ENCODE data around the gene AGAP1.

Gene AGAP1

DNA sequence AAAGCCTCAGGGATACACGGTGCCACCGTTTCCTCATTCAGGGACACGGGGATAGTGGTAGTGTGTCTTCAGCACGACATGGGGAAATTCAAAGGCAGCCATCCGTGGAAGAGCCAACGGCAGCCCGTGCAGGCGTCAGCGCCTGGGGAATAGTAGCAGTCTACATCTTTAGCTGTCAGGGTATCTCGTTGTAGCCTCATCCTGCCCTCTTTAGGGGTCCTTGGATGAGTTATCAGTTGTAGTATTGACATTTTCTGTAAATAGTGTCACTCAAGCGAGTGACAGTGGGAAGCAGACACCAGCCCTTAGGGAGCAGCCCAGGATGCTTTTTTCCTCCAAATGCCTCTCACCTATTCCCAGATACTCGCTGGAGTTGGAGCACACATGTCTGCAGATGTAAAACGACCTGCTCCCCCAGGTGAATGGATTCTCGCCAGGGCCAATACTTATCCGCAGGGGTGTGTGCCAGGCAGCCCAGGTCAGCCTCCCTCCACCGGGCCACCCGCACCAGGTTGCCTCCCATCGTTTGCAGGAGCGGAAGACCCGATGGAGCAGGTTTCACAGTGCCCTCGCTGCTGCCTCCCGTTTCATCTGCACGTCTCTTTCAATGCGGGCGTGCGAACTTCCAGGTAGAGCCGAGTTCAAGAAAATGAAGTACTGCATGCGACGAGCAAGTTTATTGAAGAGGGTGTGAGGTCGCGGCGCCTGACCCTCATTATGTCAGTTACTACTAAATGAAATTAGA, 41.0 kb downstream of the AGAP1 start:
- no peak for DNase-seq

DNA sequence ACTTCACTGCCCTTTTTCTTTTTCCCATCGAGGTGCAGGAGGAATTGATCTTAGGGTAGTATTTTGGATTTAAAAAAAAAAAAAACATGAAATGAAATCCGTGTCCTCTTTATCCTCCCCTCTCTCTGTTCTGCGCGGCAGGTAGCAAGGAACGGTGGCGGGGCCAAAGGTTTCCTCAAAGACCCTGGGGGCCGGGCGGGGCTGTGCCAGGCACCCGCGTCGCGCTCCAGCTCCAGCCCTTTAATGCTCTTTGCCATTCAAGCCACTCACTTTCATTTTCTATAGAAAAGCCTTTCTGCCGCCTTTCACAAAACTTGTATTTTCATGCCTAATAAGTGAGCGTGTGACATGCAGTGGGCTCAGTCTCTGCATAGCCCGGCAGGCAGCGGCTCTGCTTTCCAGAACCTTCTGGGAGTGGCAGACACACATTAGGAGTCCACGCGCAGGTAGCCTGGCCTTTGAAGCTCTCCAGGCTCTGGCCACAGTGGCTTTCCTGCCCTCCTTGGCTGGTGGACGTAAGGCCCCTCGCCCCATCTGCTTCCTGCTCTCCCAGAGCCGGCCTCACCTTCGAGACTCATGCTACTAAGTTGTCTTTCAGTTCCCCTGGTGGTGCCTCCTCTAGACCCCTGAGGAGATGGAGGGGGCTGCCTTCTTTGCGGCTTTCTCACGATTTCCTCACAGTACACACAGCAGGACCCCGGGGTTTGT, 41.7 kb downstream of the AGAP1 start:
- no peak for DNase-seq

DNA sequence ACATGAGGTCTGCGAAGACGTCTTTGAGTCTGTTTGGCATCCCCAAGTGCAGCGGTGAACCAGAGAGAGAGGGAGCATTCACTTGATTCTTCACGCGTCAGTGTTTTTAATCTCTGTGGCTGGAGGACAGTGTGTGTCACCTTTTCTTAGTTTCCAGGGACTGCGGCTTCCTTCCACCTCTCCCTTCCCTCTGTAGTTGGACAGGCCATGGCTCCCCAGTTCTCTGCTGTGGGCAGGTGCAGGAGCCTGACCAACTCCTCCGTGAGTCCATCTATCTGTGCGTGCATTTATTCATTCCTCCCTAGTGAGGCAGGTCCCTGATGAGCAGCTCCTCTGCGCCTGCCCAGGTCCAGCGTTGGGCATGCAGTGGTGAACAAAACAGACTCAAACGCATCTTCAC, 42.9 kb downstream of the AGAP1 start:
- no peak for DNase-seq

DNA sequence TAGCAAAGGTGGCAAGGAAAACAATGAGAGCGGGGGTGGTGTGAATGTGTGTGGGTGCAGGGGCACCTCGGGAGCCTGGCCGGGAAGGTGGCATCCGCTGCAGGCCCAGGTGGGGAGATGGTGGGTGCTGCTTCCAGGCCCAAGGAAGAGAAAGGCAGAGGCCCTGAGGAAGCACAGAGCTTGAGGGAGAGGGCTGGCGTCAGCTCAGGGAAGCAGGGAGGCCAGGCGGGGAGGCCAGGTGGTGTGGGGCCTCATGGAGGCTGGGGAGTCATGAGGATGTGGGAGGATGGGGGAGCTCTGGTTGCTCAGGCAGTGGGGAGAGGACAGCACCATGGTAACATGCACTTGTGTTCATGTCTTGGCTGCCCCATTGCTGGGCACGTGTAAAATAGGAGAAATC, 43.3 kb downstream of the AGAP1 start:
- DNase-seq: no peak

DNA sequence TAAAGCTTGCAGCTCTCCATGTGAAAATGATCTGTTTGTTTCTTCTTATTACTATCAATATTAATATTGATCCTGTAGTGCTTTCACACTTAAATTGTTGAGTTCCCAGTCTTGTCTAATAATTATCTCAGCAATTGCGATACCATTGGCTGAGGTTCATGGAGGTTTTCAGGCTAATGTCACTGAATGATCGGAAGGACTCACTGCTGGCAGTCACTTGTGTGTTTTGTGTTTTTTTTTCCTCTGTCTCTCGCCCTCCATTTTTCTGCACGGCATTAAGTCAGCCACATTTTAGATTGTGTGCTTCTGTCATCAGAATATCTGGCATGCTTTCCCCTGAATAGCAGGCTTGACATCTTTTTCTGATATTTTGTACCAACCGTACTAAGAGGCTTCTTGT, 43.7 kb downstream of the AGAP1 start:
- DNase-seq: no peak

DNA sequence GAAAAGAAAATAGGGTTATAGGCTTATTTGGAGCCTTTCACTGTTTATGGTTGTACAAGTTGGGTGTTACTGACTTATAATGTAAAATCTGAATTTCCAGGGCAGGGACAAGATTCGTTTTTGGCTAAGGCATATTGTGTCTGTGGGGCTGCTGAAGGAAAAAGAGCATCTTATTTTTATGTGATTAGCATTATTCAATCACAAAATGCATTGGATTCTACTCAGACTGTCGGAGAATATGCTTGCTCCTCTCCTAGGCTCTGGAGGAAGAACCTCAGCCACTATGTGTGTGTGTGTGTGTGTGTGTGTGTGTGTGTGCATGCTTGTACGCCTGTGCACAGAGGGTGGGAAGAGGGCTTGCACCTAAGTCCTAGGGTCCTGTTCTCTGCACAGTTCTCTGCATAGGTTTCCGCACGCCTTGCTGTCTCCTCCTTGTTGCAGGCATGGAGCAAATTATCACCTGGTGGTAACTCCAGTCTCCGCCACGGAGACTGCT, 44.3 kb downstream of the AGAP1 start:
- DNase-seq: no peak

DNA sequence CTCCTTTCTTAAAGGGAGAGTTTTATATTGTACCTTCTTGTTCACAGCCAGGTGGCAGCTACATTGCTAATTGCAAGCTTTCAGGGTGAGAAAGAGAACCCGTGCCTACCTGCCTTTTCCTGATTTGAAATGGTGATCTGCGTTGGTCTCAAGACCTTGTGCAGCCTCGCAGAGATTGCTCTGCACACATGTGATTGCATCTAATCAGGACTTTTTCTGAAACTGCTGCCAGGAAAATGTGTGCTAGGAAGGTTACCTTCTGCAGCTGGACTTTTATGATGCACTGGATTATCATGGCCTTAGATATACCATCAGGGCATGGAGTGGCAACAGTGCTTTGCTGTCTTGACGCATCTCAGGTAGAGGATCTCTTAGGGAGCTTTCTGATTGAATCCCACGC, 45.1 kb downstream of the AGAP1 start:
- DNase-seq: no peak

DNA sequence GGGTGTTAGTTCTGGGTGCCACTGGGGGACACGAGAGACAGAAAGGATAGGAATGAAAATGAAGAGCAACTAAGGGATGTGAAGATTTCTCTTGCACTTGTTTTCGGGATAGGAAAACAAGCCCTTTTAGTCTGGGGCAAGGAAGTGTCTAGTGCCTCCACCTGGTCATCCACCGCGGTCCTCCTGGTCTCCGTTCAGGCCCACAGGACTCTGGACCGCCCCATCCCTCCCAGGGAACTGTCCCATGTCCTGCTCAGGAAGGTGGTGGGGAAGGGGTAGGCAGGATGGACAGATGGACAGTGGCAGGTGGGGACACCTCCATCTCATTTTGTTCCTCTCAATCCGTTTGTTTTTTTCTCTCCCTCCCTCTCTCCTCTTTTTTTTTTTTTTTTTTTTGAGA, 45.9 kb downstream of the AGAP1 start:
- DNase-seq: no peak

DNA sequence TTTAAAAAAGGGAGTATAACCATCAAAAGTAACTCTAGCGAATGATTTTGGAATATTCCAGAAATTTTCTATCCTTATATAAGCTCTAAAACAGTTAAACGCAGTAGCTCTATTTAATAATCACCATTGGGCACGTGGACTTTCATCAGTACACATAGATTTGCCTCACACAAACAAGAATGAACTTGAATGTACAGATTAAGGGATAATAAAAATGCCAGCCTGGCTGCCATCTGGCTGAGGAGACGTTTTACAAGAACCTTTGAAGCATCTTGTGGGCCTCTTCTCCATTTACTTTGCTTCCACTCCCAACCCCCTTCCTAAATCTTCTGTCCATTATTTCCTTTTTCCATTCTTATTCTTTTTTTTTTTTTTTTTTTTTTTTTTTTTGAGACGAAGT, 47.2 kb downstream of the AGAP1 start:
- no peak for DNase-seq

DNA sequence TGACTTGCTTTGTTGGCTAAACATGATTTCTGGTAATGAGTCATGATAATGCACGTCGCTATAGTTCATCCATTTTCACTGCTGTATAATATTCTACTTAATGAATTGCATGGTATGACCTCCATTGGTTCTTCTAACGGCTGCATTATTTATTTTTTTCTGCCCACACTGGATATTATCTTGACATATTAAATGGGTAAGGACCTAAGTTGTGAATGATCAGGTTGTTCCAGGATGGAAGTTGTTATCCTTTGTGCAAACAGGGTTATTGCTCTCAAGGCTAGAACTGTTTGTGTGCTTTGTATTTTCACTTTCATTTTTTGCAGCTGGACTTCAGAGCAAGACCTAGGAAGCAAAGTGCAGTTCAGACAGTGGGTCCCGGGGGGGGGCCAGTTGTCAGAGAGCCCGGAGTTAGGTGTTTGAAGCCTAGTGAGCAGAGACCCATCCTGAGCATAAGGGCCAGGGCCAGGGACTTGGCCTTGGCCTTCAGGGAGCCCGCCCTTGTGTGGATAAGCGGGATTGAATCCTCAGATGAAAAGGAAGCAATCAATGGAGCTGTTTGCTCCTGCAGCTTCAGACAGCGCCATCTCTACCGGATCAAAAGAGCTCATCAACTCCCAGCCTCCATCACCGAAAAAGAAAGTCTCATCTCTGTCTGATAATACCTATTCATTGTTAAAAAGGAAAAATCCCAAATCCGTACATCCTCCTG, 48.2 kb downstream of the AGAP1 start:
- DNase-seq: no peak

DNA sequence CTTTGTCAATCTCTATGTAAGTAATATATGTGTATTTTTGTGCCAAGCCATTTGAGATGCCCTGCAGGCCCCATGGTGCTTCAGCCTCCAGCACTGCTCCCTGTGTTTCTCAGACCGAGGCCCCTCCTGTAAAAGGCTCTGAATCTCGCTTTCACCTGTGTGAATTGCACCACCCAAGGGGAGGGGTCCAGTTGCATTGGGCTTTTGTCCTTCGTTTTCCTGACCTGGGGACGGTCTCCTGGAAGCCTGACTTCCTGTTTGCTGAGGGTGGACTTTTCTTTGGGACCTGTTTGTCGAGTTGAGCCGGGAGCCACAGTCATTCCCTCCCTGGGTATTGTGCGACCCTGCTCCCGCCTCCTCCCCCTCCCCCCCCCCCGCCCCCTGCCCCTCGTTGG, 48.9 kb downstream of the AGAP1 start:
- no peak for DNase-seq

DNA sequence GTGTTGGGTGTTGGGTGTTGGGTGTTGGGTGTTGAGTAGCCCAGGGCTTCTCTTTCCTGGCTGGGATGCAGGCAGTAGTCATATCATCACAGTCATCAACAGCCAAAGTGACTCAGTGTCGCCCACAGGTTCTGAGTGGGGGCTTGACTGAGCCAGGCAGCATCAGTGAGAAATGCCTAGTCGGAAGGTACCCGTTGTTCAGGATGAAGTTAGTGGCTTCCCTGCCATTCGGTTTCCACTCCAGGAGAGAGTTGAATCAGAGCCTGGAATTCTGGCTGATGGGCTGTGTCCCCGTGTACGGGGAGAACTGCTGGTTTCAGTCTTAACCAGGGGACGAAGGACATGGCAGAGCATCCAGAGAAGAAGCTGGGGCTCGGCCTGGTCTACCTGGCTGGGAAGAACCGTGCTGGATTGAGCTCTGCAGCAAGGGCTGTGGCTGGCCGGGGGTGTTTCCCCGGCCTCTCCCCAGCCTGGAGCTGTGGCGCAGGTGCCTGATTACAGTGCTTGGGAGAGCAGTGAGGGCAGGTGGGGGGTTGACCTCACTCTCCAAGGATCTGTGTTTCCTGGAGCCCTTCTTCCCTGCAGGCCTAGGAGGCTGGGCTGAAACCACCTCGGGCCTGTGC, 49.4 kb downstream of the AGAP1 start:
- DNase-seq: no peak

DNA sequence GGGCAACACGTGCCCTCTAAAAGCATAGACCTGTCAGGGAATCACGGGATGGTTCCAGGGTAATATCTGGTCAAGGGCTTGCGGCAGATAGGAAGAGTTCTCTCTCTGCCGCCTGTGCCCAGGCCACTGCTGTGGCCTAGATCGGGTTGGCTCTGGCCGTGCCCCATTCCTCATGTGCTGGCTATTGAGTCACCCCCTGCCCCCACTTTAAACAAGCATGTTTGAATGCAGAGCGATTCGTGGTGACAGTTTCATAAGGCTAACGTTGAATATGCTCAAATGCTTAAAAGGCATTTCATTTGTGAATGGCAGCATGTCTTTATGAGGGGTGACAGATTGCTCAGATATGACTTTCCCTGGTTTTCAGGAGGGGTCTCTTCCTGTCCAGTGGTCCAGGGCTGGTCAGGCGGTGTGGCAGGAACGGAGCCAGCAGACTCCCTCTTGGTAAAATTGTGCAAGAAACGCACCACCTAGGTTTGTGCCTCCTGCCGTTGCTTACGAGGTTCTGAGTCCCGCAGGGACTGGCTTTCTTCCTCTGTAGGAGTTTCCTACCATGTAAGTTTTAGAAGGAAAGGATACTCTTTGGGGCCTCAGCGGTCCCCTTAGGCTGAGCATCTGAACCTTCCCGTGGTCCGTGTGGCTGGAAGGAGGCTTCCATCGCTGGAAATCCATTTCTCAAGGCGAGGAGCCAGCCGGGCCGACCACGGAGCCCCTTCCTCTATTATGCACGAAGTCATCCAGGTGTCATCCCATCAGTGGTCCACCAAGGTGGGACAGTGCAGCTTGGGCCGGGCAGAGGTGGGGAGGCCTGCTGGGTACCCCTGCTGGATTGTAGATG, 50.2 kb downstream of the AGAP1 start:
- no peak for DNase-seq

DNA sequence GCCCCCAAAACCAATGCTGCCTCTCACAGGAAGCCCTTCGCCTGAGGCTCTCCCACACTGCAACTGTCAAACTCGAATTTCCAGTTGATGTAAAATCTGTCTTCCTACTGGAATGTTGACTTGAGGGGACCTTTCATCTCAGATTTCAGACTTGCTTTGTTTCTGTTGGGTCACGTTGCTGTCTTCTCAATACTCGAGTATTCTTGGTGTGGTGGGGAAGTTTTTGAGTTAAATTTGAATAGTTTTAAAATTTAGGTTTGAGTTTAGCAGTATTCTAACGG, 50.8 kb downstream of the AGAP1 start:
- DNase-seq: no peak

DNA sequence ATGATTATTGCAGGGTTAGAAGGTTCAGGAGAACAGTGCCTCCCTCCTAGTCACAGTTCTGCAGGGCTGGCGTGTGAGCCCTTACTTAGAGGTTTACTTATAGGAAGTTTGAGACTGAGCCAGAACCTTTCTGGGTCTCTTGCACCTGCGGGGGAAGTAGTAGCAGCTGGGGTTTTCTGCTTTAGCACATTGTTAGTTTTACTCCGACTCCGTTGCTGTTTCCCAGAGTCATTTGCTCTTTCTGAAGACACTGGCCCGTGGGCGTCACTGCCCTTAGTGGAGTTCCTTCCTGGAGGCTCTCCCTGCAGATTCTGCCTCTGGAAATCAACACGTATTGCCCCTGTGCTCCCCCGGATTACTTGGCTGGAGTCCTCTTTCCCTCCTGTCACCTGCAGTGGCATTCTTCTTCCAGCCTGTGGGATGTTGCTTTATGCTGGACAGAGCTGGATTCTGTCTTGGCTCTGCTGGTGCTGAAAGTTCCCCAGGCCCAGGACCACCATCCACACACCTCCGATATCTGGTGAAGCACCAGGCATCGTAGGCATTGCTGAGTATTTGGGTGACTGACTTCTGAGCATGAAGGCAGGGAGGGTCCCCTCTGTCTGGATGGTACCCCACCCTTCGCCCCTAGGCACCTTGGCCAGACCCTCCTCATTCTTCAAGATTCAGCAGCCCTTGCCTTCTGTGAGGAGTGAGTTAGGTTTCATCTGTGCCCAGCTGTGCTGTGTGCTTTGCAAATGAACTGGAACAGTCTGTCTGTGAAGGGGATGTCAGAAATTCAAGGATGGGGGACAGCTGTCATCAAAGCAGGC, 51.7 kb downstream of the AGAP1 start:
- no peak for DNase-seq

DNA sequence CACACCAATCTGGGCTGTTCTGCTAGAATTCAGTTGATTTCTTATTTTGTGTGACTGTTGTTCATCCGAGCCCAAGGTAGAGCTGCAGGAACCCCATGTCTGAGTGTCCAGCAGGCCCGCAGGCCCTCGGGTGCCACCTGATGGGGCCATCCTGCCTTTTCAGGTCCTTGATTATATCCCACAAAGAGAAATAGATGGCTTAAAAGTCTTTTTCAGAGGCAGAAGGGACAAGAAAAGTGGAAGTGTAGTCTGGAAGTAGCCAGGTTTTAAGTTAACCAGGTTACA, 52.2 kb downstream of the AGAP1 start:
- DNase-seq: no peak

DNA sequence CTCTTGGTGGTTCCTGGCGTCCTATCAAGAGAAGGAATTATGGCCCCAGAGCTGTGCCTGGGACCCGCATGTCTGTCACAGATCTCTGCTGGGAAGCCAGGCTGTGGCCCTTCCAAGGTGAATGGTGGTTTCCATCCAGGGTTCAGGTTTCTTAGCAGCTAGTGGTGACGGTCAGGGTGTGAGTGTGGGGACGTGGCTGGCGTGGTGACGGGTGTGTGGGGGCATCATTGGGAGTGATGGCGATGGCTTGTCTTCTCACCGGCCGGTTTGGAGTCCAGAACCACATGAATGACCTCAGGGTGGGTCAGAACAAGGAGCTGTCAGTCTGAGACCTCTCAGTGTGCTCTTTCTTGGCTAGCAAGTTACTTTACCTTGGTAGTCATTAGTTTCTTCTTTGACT, 52.6 kb downstream of the AGAP1 start:
- no peak for DNase-seq

DNA sequence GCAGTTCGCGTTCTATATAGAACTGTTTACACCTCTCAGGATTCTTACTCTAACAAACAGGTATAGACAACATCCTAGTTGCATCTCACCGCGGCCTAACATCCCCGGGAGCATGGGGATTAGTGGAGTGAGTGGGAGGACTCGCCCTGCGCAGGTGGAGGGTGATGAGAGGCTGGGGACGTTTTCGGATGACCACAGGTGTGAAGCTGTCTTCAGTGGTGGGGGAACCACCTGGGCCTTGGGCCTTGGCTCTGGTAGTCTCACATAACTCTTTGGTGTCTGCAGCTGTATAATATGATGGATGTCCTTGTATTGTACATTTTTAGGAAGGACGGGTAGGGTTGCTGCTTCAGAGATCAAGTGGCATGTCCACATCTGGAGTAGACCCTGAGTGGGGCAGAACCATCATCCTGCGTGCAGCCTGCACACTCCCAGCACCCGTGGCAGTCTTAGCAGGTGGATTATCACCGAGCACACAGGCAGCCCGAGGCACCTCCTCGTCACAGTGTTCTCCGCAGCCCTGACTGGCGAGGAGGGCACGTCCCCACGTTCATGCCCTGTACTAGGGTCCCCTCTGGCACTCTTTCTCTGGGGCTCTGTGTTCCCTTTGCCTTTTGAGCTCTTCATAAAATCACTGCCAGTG, 56.0 kb downstream of the AGAP1 start:
- no peak for DNase-seq

DNA sequence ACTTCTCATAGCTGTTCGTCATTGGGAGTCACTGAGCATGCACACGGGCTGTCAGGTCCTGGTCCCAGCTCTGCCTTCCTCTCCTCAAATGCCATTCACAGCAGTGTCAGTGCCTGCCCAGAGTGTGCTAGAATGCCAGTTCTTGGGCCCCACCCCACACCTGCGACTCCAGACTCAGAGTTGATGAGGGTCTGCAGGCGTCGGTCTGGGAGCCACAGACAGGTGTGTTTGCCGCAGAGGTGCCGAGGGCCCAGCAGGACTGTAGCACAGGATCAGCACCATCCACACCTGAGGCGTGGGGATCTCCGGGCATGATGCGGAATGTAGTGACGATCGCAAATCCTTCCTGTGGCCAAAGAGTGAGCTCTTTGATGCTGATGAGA, 56.5 kb downstream of the AGAP1 start:
- no peak for DNase-seq

DNA sequence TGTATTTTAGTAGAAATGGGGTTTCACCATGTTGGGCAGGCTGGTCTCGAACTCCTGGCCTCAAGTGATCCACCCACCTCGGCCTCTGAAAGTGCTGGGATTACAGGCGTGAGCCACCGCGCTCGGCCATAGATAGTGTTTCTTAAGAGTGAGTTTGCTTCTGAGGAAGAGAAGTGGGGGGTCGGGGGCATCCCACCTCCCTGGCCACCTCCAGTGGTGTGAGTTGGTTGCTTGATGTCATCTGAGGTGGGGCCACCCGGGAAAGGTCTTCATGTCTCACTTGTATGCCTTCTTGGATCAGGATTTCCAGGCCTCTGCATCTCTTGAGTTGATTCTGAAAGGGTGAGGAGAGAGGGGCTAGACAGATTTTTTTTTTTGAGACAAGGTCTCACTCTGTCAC, 57.1 kb downstream of the AGAP1 start:
- no peak for DNase-seq

DNA sequence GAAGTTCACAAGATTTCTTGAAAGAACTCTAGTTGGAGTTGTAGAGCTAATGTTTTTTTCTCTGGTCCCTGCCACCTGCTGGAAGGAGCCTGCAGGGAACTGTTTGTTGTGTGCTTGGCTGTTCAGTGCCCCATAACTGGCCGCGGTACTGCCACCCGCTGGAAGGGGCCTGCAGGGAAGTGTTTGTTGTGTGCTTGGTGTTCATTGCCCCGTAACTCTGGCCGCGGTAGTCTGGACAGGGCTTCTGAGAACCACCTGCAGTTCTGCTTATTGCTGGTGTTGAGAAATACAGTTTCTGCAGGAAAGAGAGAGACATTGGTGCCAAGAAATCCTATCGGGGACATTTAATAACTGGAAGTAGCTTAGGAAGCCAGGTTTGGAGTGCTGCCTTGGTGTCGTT, 58.1 kb downstream of the AGAP1 start:
- peak; percentile 46 for DNase-seq

DNA sequence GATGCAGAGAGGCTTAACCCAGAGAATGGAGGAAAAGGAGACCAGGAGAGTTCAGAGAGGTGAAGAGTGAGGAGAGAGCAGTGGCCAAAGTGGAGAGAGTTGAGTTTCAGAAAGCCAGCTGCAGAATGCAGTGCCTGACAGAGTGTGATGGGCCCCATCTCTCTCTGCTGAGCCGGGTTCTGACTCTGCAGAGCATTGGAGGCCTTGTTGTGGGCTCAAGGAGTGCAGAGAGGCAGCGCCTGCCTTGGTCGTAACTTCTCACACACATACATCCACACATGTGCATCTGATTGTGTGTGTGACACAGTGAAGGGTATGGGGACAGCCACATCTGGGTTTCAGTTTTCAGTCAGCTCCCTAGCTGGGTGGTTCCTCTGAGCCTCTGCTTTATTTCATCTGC, 58.8 kb downstream of the AGAP1 start:
- DNase-seq: no peak
